Upper lobe of right lung (tissue), 1 donor: Measurements from ENCODE around the gene DENND5A. TPM values are rescaled to one million over a fixed set of nuclear protein-coding genes. Genes with fewer than 3 reads are reported as not detected.
"Not testable (repeated sequence)": the region's sequence is repeated elsewhere in the genome, so short reads cannot be mapped to it uniquely, and the experiment has no call there.

Experiments used
- ATAC-seq: fragments of 200-7000 bp; cut with Tn5 transposase; one replicate; pipeline ENCODE4 v1.9.1; 2020; ENCODE audit warnings: mild to moderate bottlenecking, moderate library complexity
- DNase-seq: peaks from one replicate; pipeline ENCODE4 v3.0.0-alpha.2; 2020
- H3K27ac ChIP-seq: fragments of 200-600 bp; one replicate; pipeline ENCODE4 v1.8.0; 2022
- H3K27me3 ChIP-seq: fragments of 200-600 bp; one replicate; pipeline ENCODE4 v1.8.0; 2022; ENCODE audit warnings: mild to moderate bottlenecking
- H3K36me3 ChIP-seq: fragments of 200-600 bp; one replicate; pipeline ENCODE4 v1.8.0; 2022
- H3K4me1 ChIP-seq: fragments of 200-600 bp; one replicate; pipeline ENCODE4 v1.8.0; 2022
- H3K4me3 ChIP-seq: fragments of 200-600 bp; one replicate; pipeline ENCODE4 v1.8.0; 2022; ENCODE audit warnings: mild to moderate bottlenecking
- H3K9me3 ChIP-seq: fragments of 200-600 bp; one replicate; pipeline ENCODE4 v1.8.0; 2022
- intact Hi-C: fragments of 100-400 bp; cut with DNase I; formaldehyde crosslinking; loops from one replicate; pipeline ENCODE4 v1.11.0; 2022
- total RNA-seq: library from RNA; stranded (reverse); fragmentation: NEBNext Ultra II Directional; extraction: Animal tissue kit (Norgen Biotek cat#: 25700); gene quantifications from one replicate; pipeline ENCODE4 v1.2.1, GENCODE V29; 2021
- TF ChIP-seq, protein P1 (sequence below): fragments of 200-600 bp; IDR thresholded peaks from one replicate; pipeline ENCODE4 v1.8.0; 2022; ENCODE audit warnings: antibody characterized with exemption
- donor health status: DM: no; HTN: yes; CAD: no; lungs with severe emphysema.

The DENND5A gene
- total RNA-seq, 1 donor from 2014 or later = 90.8 TPM

DNA sequence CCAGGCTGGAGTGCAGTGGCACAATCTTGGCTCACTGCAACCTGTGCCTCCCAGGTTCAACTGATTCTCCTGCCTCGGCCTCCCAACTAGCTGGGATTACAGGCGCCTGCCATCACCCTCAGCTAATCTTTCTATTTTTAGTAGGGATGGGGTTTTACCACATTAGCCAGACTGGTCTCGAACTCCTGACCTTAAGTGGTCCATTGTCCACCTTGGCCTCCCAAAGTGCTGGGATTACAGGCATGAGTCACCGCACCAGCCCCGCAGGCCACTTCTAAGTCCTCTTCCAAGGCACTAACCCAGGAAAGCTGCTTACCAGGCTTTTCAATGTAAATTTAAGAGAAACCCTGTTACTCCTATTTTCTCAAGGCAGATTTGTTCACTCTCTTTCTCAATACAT, 50.4 kb downstream of the DENND5A start:
- Histone ChIP-seq H3K4me3 (no peak overlapping the region), H3K36me3 (no peaks in the 10 kb centered on the region), H3K4me1 (peaks cover 5% of the 10 kb centered on the region), H3K27me3 (no peaks in the 10 kb centered on the region), H3K27ac (no peak overlapping the region), H3K9me3 (no peaks in the 10 kb centered on the region)
- no peak for DNase-seq
- ATAC-seq = no peak
- TF ChIP-seq, protein P1, sequence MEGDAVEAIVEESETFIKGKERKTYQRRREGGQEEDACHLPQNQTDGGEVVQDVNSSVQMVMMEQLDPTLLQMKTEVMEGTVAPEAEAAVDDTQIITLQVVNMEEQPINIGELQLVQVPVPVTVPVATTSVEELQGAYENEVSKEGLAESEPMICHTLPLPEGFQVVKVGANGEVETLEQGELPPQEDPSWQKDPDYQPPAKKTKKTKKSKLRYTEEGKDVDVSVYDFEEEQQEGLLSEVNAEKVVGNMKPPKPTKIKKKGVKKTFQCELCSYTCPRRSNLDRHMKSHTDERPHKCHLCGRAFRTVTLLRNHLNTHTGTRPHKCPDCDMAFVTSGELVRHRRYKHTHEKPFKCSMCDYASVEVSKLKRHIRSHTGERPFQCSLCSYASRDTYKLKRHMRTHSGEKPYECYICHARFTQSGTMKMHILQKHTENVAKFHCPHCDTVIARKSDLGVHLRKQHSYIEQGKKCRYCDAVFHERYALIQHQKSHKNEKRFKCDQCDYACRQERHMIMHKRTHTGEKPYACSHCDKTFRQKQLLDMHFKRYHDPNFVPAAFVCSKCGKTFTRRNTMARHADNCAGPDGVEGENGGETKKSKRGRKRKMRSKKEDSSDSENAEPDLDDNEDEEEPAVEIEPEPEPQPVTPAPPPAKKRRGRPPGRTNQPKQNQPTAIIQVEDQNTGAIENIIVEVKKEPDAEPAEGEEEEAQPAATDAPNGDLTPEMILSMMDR = no peak
- intact Hi-C loops = no loop called here

DNA sequence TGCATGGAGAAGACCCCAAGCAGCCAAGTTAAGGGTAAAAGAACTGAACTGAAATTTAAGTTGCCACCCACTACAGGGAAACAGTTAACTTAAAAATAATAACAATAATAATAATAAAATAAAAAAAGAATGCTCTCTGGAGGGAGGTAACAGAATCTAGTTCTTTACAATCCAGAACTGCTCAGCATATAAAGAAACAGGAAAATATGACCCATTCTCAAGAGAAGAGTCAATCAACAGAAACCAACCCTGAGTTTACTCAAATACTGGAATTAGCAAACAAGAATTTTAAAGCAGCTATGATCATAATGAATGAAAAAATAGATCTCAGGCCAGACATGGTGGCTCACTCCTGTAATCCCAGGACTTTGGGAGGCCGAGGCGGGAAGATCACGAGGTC, 53.8 kb downstream of the DENND5A start:
- TF ChIP-seq, protein P1 = no peak
- H3K27me3 ChIP-seq = no peaks in the 10 kb centered on the region
- no peak overlapping the region for H3K27ac ChIP-seq
- no peaks in the 10 kb centered on the region for H3K36me3 ChIP-seq
- DNase-seq (no peak), ATAC-seq (no peak)
- H3K4me3 ChIP-seq = no peak overlapping the region
- H3K4me1 ChIP-seq = peaks cover 5% of the 10 kb centered on the region
- H3K9me3 ChIP-seq = no peaks in the 10 kb centered on the region
- intact Hi-C loops = no loop called here

DNA sequence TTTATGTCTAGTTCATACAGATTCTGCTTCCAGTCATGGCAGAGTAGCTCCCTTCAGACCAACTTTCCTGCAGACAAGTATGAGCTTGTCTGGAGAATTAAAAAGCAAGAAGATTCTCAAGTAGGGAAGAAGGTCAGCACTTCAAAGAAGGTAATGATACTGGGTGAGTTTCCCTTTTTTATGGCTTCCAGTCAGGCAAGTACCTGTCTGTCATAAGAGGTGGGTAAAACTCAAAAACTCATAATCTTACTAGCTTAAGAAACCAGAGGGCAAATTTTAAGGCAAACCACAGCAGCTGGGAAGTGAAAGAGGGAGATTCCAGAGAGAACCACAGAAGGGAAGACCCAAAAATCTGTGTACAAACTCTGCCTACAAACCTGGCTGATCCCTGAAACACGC, 54.2 kb downstream of the DENND5A start:
- Histone ChIP-seq H3K9me3 (no peaks in the 10 kb centered on the region), H3K27me3 (no peaks in the 10 kb centered on the region), H3K4me3 (no peak overlapping the region), H3K4me1 (peaks cover 5% of the 10 kb centered on the region), H3K36me3 (peaks cover under 1% of the 10 kb centered on the region), H3K27ac (no peak overlapping the region)
- TF ChIP-seq, protein P1 = no peak
- DNase-seq = no peak
- no peak for ATAC-seq
- intact Hi-C loops = no loop called here

DNA sequence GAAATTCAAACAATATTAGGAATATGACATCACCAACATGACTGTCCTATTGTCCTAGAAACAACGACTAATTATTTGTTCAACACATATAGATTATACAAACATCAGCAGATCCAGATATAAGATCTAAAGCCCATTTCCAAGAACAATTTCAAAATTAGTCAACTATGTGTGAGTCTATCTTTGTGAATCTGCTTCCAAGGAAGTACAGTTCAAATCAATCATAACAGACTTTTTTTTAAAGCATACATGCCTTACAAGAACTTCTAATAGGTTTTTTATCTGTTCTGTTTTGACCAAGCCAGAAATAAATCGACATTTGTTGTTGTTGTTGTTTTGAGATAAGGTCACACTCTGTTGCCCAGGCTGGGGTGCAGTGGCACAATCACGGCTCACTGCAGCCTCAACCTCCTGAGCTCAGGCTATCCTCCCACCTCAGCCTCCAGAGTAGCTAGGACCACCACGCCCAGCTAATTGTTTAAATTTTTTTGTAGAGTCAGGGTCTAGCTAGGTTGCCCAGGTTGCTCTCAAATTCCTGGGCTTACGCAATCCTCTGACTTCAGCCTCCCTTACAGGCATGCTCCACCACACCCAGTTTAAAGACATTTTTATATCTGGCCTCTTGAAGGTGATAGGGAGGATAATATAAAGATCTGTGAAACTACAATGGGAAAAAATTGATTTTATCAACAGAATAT, 54.8 kb downstream of the DENND5A start:
- intact Hi-C loops = no loop called here
- H3K4me1 ChIP-seq = peaks cover 5% of the 10 kb centered on the region
- peaks cover 6% of the 10 kb centered on the region for H3K36me3 ChIP-seq
- no peak overlapping the region for H3K27ac ChIP-seq
- TF ChIP-seq, protein P1 = no peak
- no peak for DNase-seq
- H3K27me3 ChIP-seq = no peaks in the 10 kb centered on the region
- no peaks in the 10 kb centered on the region for H3K9me3 ChIP-seq
- ATAC-seq = no peak
- no peak overlapping the region for H3K4me3 ChIP-seq

DNA sequence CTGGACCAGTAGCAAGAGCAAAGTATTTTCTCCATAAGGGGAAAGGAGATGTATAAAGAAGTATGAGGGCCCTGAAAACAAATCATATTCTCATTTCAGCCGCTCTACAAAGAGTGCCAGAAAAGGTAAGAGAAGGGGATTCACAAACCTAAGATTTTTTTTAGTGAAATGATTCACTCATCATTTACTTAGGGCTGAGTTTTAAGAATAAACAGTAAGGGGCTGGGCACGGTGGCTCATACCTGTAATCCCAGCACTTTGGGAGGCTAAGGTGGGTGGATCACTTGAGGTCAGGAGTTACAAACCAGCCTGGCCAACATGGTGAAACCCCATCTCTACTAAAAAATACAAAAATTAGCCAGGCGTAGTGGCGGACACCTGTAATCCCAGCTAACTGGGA, 55.5 kb downstream of the DENND5A start:
- H3K4me3 ChIP-seq, H3K9me3 ChIP-seq, ATAC-seq, H3K27me3 ChIP-seq, H3K27ac ChIP-seq, H3K36me3 ChIP-seq, intact Hi-C loops, DNase-seq, H3K4me1 ChIP-seq: not testable (repeated sequence)

DNA sequence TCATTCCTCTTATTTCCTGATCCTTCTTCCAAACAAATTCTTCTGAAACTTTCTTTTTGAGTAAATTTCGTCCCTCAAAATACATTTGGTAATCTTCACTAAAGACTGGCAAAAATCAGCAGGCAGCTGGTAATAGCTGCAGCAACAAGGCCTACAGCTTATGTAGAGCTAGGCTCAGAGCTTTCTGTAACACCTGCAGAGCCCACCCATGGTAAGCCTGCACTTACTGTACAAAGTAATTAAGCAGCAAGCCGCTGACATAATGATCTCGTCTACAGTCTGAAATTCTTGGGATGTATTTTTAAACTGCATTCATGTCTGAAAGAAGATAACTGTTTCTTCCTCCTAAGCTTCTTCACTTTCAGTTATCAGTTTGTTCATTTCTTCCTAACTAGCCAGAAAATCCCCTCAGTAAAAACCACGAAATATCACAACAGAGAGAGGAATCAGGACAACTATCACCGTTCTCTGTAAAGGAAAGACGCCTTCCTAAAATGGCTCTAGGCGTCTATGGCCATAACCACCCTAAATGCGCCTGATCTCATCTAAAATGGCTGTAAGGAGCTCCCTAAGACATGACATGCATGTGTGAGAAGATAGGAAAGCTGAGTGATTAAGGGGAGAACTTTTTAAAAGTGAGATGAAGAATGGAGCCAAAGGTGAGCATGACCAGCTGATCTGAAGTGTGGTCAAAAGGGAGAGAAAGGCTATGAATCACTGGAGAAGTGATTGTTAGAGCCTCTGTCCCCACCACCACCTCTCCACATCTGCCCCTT, 56.2 kb downstream of the DENND5A start:
- Histone ChIP-seq H3K4me1 (peaks cover 5% of the 10 kb centered on the region), H3K4me3 (no peak overlapping the region), H3K27me3 (no peaks in the 10 kb centered on the region), H3K9me3 (no peaks in the 10 kb centered on the region), H3K27ac (no peak overlapping the region), H3K36me3 (peaks cover 7% of the 10 kb centered on the region)
- intact Hi-C loops = no loop called here
- TF ChIP-seq, protein P1 = no peak
- DNase-seq (no peak), ATAC-seq (no peak)
